DMS 273 treated with DMSO at 0.1 percent for 48 hours (cell line): ENCODE data around the gene ELANE.
"Not testable (repeated sequence)": the region's sequence is repeated elsewhere in the genome, so short reads cannot be mapped to it uniquely, and the experiment has no call there.

Experiments used
- DNase-seq: peaks from one replicate; lab custom pipeline; 2025; lab: John Stamatoyannopoulos, UW

The ELANE gene

DNA sequence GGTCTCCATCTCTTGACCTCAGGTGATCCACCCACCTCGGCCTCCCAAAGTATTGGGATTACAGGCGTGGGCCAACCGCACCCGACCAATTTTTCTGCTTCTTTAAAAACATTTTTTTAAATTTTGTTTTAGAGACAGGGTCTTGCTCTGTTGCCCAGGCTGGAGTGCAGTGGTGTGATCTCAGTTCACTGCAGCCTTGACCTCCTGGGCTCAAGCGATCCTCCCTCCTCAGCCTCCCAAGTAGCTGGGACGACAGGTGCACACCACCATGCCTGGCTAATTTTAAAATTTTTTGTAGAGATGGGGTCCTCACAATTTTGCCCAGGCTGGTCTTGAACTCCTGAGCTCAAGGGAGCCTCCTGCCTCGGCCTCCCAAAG is 9.3 kb upstream of the ELANE start:
- not testable (repeated sequence) for DNase-seq

DNA sequence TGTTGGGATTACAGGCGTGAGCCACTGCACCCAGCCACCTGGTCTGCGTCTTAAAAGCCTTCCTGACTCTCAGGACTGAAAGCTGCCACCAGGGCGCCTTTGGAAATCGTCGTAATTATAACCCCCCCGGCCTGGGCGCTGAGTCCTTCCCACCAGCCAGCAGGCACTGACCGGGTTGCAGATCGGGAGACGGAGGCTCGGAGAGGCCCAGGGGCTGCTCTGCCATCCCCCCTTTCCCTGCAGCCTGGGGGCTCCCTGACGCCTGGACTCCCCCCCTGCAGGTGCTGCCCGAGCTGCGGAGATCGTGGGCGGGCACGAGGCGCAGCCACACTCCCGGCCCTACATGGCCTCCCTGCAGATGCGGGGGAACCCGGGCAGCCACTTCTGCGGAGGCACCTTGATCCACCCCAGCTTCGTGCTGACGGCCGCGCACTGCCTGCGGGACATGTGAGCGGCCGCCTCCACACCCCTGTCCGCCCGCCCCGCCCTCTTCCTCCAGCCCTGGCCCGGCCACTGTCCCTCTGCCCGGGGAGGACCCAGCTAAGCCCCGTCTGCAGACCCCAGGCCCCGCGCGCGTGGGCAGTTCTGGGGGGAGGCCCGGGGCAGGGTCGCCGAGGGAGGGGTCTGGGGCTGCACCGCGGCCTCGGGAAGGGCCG is 8.8 kb upstream of the ELANE start:
- no peak for DNase-seq

DNA sequence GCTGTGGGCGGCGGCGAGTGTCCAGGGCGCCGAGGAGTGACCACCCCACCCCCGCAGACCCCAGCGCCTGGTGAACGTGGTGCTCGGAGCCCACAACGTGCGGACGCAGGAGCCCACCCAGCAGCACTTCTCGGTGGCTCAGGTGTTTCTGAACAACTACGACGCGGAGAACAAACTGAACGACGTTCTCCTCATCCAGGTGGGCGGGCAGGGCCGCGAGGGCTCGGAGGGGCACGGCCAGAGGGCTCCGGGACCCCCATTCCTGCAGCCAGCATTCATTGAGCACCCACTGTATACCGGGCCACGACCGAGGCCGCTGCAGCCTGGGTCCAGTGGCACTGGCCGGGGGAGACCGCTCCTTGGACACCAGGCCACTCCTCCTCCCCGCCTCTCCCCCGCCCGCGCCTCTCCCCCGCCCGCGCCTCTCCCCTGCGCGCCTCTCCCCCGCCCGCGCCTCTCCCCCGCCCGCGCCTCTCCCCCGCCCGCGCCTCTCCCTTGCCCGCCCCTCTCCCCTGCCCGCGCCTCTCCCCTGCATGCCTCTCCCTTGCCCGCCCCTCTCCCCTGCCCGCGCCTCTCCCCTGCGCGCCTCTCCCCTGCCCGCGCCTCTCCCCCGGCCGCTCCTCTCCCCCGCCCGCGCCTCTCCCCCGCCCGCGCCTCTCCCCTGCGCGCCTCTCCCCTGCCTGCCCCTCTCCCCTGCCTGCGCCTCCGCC is 8.1 kb upstream of the ELANE start:
- no peak for DNase-seq

DNA sequence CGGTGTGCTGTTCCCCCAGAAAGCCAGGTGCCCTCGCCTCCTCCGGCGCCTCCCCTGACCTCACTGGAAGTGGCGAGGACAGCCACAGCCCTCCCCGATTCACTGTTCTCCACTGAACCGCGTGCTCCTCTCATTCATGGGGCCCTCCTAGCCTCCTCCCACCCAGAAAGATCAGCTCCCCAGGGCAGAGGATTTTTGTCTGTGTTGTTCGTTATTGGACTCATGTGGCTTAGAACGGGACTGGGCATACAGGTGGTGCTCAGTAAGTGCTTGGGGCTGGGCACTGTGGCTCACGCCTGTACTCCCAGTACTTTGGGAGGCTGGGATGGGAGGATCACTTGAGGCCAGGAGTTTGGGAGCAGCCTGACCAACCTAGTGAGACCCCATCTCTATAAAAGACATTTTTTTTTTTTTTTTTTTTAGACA is 7.5 kb upstream of the ELANE start:
- DNase-seq: no peak

DNA sequence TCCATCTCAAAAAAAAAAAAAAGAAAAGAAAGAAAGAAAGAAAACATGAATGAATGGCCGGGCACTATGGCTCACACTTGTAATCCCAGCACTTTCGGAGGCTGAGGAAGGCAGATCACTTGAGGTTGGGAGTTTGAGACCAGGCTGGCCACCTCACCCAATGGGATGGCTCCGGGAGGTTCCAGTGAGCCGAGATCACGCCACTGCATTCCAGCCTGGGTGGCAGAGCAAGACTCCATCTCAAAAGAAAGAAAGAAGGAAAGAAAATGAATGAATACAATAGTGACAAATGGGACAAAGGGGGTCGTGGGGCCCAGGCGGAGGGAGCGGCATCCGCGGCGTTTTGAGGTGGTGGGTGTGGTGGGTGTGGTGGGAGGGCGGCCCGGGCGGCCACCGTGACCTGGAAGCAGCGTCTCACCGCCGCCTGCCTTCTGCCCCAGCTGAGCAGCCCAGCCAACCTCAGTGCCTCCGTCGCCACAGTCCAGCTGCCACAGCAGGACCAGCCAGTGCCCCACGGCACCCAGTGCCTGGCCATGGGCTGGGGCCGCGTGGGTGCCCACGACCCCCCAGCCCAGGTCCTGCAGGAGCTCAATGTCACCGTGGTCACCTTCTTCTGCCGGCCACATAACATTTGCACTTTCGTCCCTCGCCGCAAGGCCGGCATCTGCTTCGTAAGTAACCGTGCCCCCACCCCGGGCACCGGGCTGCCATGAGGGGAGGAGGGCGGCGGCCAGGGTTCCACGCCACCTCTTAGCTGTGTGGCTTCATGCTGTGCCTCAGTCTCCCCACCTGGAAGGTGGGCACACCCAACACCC is 6.2 kb upstream of the ELANE start:
- DNase-seq: no peak

DNA sequence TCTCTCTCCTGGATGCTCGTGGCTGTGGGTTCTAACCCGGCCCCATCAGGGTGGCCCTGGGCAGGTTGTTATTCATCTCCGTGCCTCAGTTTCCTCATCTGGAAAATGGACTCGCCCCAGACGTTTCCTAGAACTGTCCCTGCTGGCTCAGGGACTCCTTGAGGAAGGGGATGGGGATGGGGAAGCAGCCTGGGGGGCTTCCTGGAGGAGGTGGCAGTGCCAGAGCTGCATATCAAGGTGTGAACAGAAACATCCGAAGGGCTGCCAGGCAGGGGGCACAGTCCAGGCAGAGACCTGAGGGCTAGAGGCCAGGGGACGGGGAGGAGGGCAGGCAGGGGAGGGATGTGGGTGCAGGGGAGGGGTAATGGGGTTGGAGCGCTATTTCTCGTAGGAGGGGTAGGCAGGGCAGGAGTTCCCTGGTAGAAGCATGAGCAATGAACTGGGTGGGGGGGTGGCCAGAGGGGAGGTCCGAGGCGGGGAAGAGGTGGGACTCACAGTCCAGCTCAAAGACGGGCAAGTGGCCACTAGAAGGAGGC is 3.6 kb upstream of the ELANE start:
- no peak for DNase-seq

DNA sequence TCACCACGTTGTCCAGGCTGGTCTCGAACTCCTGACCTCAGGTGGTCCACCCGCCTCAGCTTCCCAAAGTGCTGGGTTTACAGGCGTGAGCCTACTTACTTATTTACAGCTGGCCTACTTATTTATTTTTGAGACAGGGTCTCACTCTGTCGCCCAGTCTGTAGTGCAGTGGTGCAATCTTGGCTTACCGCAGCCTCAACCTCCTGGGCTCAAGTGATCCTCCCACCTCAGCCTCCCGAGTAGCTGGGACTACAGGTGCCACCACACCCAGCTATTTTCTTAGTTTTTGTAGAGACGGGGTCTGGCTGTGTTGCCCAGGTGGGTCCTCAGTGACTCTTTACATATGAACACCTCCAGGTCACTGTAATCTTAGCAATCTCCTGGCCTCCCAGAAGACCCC is 2.9 kb upstream of the ELANE start:
- not testable (repeated sequence) for DNase-seq

DNA sequence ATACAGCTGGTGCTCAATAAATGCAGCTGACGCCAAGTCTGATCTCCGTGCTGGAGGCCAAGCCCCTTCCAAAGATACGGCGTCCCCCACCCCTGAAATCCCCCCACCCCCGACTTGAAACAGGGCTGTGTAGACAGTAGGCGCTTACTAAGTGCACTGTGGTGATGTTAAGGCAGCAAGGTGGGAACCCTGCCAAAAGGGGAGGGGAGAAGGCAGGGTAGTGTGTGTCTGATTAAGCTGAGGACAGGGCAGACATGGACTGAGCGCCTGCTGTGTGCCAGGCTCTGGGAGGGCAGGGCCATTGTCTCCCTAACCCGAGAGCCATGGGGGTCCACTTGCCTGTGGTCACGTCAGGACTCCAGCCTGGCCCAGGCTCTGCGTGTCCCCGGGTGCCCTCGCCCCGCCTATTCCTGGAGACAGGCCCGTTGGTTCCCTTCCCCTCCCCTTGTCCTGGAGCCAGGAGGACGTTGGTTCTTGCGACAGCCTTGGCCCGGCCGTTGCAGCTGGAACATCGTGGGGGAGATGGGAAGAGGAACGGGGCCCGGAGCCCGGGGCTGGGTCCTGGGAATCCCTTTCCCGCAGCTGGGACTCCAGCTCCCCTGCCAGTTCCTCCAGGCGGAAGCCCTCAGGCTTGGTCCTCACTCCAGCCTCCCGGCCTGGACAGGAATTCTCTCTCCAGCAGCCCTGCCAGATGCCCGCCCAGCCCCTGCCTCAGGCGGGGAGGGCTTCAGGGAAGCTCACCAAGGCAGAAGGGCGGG is 1.7 kb upstream of the ELANE start:
- DNase-seq: peak; percentile 62

DNA sequence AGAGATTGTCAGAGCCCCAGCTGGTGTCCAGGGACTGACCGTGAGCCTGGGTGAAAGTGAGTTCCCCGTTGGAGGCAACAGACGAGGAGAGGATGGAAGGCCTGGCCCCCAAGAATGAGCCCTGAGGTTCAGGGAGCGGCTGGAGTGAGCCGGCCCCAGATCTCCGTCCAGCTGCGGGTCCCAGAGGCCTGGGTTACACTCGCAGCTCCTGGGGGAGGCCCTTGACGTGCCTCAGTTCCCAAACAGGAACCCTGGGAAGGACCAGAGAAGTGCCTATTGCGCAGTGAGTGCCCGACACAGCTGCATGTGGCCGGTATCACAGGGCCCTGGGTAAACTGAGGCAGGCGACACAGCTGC is 1.1 kb upstream of the ELANE start:
- no peak for DNase-seq

DNA sequence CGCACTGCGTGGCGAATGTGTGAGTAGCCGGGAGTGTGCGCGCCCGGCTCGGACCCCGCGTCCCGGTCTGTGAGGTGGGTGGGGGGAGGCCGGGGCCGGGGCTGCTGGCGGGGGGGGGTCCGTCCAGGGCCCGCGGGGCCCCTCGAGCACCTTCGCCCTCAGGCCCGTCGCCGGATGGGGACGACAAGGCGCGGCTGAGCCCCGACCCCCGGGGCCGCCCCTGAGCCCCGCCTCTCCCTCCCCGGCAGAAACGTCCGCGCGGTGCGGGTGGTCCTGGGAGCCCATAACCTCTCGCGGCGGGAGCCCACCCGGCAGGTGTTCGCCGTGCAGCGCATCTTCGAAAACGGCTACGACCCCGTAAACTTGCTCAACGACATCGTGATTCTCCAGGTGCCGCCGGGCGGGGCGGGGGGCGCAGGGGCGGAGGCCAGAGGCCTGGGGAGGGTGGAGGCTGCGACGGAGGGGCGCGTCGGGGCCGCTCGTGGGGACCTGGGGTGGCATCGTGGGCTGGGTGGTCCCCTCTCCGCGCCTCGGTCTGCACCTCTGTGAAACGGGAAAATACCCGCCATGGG is 997 bp downstream of the ELANE start:
- DNase-seq: no peak

DNA sequence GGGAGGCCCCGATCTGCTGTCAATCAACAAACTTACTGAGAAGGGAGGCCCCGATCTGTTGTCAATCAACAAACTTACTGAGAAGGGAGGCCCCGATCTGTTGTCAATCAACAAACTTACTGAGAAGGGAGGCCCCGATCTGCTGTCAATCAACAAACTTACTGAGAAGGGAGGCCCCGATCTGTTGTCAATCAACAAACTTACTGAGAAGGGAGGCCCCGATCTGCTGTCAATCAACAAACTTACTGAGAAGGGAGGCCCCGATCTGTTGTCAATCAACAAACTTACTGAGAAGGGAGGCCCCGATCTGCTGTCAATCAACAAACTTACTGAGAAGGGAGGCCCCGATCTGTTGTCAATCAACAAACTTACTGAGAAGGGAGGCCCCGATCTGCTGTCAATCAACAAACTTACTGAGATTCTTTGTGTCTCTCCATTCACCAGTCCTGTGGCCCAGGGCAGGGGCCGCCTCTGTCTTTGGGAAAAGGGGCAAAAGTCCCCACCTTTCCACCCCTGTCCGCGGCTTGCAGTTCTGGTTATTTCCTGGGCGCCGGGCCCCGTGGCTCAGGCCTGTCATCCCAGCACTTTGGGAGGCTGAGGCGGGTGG is 1.6 kb downstream of the ELANE start:
- DNase-seq: not testable (repeated sequence)

DNA sequence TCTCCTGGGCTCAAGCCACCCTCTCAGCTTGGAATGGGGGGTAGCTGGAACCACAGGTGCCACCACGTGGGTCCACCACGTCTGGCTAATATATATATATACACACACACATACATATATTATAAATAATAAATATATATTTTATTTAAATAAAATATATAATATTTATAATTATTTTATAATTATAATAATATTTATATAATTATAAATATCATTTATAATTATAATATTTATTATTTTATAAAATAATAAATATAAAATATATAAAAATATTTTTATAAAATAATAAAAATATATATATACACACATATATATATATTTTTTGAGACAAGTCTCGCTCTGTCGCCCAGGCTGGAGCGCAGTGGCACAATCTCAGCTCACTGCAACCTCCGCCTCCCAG is 2.4 kb downstream of the ELANE start:
- DNase-seq: no peak

DNA sequence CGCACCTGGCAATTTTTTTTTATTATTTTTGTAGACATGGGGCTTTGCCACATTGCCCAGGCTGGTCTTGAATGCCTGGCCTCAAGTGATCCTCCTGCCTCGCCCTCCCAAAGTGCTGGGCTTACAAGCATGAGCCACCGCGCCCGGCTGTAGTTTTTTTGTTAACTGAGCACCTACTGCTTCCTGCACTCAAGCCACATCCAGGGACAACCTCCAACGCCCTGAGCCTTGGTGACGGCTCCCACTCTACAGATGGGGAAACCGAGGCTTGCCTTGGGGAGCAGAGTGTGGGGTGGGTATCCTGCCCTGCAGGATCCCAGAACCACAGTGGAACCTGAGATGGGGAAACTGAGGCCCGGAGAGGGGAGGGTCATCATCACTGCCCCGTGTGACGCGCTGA is 3.0 kb downstream of the ELANE start:
- DNase-seq: no peak

DNA sequence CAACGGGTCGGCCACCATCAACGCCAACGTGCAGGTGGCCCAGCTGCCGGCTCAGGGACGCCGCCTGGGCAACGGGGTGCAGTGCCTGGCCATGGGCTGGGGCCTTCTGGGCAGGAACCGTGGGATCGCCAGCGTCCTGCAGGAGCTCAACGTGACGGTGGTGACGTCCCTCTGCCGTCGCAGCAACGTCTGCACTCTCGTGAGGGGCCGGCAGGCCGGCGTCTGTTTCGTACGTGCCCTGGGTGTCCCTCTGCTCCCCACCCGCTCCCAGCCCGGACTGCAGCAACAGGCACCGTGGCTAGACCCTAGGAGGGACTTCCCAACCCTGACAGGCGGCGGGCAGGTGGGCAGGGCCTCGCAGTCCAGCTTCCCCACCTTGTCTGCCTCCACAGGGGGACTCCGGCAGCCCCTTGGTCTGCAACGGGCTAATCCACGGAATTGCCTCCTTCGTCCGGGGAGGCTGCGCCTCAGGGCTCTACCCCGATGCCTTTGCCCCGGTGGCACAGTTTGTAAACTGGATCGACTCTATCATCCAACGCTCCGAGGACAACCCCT is 3.5 kb downstream of the ELANE start:
- DNase-seq: no peak

DNA sequence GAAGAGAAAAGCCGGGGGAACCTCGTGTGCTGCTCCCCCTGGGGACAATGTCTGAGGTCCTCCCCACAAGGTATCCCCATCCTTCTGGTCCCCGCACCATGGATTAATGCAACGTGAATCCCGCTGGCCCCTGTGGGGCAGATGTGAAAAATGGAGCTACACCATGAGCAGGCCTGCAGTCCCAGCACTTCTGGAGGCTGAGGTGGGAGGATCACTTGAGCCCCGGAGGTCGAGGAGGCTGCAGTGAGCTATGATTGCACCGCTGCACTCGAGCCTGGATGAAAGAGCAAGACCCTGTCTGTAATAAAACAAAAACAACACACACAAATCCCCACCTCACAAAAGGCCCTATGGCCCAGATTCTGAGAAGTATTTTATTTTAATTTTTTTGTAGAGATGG is 6.2 kb downstream of the ELANE start:
- DNase-seq: no peak

DNA sequence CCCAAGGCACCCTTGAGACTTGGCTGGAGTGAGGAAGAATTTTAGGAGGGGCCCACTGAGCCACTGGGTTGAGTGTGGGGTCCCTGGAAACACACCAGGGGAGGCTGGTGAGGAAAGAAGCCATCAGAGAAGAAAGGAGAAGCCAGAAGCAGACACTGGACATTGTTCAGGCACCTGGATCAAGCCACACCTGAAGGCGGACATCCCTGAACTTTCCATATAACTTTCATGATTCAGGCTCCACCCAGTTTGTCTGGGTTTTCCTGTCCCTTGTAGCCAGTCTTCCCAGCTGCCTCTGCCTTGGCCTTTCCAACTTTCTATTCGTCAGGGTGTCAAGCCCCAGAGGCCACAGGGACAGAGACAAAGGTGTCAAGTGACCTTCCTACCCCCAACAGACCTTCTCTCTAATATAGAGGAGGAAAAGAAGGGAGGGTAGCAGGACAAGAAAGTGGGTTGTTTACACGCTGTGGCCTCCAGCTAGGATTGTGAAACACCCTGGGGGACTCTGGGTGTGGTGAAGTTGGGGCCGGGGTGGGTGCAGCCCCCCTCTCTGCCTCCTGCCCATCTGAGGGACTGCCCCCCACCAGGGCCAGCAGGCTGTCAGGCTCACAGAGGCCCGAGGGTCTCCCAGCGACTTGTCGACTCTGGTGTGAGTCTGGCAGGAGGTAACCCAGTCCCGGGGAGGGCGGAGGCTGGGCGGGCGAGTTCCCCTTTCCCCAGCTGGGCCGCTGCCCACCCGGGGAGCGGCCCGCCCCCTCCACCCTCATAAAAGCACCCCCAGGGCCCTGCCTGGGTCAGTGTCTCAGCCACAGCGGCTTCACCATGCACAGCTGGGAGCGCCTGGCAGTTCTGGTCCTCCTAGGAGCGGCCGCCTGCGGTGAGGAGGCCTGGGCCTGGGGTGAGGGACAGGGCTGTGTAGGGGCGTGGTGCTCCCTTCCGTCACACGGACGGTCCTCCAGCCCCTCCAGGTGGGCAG is 7.1 kb downstream of the ELANE start, which contains the start of gene CFD:
Gene CFD, plus strand, starts transcription at position 797 of the 976 bp plus-strand sequence. Its CDS starts 26 bp downstream, at position 823.
- no peak for DNase-seq

DNA sequence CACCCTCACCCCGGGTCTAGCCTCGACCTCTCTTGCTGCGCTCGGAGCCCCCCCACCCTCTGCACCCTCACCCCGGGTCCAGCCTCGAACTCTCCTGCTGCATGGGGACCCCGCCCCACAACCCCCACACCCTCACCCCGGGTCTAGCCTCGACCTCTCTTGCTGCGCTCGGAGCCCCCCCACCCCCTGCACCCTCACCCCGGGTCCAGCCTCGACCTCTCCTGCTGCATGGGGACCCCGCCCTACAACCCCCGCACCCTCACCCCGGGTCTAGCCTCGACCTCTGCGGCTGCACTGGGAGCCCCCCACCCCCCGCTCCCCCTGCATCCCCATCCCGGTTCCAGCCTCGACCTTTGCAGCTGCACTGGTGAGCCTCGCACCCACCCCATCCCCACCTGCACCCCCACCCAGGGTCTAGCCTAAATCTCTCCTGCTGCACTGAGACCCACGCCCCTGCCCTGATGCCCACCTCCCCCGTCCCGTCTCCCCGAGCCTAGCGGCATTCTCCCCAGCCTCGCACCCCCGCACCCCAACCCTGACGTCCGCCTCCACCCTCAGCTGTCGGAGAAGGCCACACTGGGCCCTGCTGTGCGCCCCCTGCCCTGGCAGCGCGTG is 9.1 kb downstream of the ELANE start:
- no peak for DNase-seq

DNA sequence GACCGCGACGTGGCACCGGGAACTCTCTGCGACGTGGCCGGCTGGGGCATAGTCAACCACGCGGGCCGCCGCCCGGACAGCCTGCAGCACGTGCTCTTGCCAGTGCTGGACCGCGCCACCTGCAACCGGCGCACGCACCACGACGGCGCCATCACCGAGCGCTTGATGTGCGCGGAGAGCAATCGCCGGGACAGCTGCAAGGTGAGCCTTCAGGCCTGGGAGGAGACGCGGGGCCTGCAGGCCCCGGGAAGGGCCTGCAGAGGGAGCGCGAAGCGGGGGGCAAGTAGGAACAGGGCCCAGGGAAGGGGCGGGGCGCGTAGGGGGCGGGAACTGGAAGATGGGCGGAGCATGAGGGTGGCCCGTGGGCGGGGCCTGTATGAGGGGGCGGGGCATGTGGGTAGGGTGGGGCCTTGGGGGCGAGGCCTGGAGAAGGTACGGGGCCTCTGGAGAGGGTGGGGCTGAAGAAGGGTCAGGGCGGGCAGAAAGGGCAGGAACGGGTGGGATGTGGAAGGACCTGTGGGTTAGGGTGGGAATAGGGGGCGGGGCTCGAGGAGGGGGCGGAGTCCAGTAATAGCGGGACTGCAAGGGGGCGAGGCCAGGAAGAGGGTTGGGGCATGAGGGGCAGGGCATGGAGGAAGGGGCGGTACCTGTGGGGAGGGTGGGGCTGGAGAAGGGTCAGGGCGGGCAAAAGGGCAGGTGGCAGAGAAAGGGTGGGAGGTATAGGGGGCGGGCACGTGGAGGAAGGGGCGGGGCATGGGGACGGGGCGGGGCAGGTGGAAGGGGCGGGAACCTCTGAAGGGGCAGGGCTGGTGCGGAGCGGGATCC is 9.9 kb downstream of the ELANE start:
- no peak for DNase-seq
